HL-60/S4 (cell line): ENCODE data around the gene SIGLEC9.

Experiments used
- in situ Hi-C: fragments of 300-500 bp; cut with MboI; formaldehyde crosslinking; loops from 2 replicates; pipeline ENCODE4 v1.14.3; 2022; ENCODE audit warnings: low sequenced_read_pairs

The SIGLEC9 gene

GRCh38 chr19:51096473-51097165 is 28.1 kb upstream of the SIGLEC9 start:
- in situ Hi-C loops: no loop called here

DNA sequence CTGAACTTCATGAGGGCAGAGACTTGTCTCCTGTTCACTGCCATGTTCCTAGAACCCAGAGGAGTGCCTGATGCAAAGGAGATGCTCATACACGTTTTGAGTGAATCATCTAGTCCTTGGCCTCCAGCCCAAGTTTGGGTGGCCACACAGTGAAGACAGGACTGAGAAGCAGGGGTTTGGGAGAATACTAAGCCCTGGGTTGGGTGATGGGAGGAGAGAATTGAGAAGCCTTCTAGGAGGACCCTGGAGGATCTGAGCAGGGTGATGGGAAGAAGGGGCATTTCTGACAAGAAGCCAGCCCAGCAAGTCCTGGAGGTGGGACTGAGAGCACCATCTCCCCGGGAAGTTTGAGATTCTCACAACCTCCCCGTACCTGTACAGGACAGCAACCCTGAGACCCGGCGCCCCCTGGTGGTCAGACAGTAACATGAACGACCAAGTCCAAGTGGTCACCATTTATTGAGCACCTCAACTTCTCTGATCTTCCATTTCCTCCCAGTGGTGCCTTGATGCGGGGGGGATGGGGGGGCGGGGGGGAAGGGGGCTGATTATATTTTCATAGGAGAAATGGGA is 27.5 kb upstream of the SIGLEC9 start:
- in situ Hi-C loops: no loop called here

DNA sequence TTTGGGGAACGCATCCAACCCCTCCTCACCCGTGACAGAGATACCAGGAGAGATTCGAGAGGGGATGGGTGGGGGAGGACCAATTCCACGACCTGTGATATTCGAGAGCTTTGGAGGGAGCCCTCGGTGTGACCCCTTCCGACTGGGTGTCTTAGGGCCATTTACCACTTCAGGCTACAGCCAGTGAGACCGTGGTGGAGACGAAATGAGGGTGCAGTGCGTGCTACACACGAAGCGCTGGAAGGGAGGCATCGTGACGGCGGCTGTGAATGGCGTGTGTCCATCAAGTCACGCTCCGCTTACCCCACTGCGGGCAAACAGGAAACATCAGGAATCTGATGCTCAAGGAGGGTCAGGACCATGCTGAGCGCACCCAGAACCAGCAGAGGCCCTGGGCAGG is 26.9 kb upstream of the SIGLEC9 start:
- in situ Hi-C loops: no loop called here

GRCh38 chr19:51098365-51099046 is 26.2 kb upstream of the SIGLEC9 start:
- in situ Hi-C loops: no loop called here

- in situ Hi-C loops: no loop called here
Observed at GRCh38 chr19:51099047-51099382, 25.7 kb upstream of the SIGLEC9 start.

DNA sequence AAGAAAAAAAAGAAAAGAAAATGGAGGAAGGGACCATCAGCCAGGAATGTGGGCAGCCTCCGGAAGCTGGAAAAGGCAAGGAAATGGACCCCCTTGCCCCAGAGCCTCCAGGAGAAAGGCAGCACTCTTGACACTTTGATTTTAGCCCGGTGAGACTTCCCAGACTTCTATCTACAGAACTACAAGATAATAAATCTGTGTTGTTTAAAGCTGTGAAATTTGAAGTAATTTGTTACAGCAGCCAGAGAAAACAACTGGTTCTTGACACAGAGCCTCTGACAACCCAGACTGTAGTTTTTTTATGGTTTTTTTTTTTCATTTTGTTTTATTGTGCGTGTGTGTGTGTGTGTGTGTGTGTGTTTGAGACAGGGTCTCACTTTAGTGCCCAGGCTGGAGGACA is 24.1 kb upstream of the SIGLEC9 start:
- in situ Hi-C loops: no loop called here

- in situ Hi-C loops: no loop called here
Observed at GRCh38 chr19:51101171-51101865, 23.4 kb upstream of the SIGLEC9 start.

DNA sequence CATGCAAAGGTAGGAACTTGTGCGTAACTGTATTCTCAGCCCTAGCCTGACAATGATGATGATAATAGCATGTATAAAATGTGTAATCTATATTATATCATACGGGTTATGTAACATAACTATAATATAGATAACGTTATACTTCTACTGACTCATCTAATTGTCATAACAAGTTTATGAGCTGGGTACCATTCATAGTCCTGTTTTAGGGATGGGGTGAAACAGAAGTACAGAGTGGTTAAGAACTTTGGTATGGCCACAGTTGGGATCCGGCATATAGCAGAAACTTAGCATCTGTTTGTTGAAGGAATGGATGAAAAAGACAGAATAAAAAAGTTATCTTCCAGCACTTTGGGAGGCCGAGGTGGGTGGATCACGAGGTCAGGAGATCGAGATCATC is 21.7 kb upstream of the SIGLEC9 start:
- in situ Hi-C loops: no loop called here

DNA sequence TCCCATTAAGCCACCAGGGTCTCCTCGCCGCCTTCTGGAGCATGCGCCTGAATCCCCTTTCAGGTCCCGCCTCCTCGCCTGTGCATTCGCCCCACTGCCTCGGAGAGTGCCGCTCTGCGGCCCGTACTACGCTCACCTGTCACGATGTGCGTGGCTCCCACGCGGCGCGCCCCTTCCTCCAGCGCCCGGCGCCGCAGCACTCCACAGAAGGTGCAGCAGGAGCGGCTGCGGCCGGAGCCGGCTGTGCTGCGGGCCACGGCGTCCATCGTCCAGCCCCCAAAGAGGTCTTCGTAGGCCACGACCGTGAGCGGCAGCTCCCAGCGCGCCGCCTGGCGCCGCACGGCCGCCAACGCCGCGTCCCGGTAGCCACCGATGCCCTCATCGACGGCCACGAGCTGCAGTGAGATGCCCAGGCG is 20.8 kb upstream of the SIGLEC9 start:
- in situ Hi-C loops: no loop called here

GRCh38 chr19:51107406-51108065 is 17.2 kb upstream of the SIGLEC9 start:
- in situ Hi-C loops: no loop called here

- in situ Hi-C loops: no loop called here
Observed at GRCh38 chr19:51108066-51108804, 16.5 kb upstream of the SIGLEC9 start, which contains the start of gene CTU1. Gene CTU1, minus strand, starts transcription at chr19:51108409. Its CDS starts 3,840 bp downstream, at chr19:51104569.

GRCh38 chr19:51108805-51109146 is 15.9 kb upstream of the SIGLEC9 start:
- in situ Hi-C loops: no loop called here

DNA sequence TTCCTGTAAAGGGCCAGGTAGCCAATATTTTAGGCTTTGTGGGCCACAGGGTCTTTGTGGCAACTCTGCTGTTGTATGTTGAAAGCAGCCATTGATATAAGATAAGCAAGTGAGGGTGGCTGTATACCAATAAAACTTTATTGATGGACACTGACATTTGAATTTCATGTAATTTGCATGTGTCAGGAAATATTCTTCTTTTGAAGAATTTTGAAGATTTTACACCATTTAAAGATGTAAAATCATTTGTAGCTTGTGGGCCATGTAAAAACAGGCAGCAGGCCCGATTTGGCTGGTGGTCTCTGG is 14.1 kb upstream of the SIGLEC9 start:
- in situ Hi-C loops: no loop called here

GRCh38 chr19:51111606-51112005 is 13.1 kb upstream of the SIGLEC9 start:
- in situ Hi-C loops: no loop called here

GRCh38 chr19:51114087-51114729 is 10.5 kb upstream of the SIGLEC9 start:
- in situ Hi-C loops: no loop called here

DNA sequence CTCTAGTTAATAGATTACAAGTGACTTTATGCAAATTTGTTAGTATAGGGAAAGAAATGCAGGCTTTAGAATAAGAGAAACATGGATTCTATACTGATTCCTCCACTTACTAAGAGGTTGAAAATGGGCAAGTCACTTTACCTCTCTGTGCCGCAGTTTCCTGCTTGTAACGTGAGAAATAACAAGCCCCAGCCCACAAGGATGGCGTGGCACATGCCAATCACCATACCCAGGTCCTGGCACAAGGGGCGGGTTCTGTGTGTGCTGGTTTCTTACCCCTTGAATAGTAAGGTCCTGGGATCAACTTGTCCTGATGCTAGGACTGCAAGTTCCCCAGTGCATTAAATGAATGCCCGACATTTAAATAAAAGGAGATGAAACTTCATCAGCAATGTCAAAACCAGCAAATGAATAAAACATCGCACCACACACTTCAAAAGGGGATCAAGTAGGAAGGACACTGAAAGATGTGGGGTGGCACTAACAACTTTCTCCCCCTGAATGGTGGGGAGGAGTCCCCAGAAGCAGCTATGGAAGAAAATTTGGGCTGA is 7.9 kb upstream of the SIGLEC9 start:
- in situ Hi-C loops: no loop called here

- in situ Hi-C loops: no loop called here
Observed at GRCh38 chr19:51119101-51119500, 5.6 kb upstream of the SIGLEC9 start.

GRCh38 chr19:51119611-51120010 is 5.1 kb upstream of the SIGLEC9 start:
- in situ Hi-C loops: no loop called here

GRCh38 chr19:51120160-51120559 is 4.5 kb upstream of the SIGLEC9 start:
- in situ Hi-C loops: no loop called here

GRCh38 chr19:51121257-51121656 is 3.4 kb upstream of the SIGLEC9 start:
- in situ Hi-C loops: no loop called here
